Spleen (tissue), 7 donors: ENCODE results near the gene CDC20.

ENCODE experiments used
- POLR2A ChIP-seq, 3 donors: fragments of 450-650 bp; IDR thresholded peaks; one replicate each; pipeline ENCODE4 v1.5.1; 2017; ENCODE audit warnings: antibody characterized with exemption in 3 of 3, mild to moderate bottlenecking in 1 of 3
- POLR2AphosphoS5 ChIP-seq, 3 donors: sonication (generic); formaldehyde crosslinking; IDR thresholded peaks; one replicate each; pipeline ENCODE4 v1.5.1; 2017; ENCODE audit warnings: antibody characterized with exemption in 3 of 3
- TF ChIP-seq, protein P1 (sequence below), 11 experiments: fragments of 200-600 bp in 7 of 11; fragments of 450-650 bp in 4 of 11; sonication (generic) in 4 of 11; IDR thresholded peaks in 8 of 11; conservative IDR thresholded peaks in 3 of 11; 1 replicate in 7 of 11; 2 replicates in 4 of 11; pipeline versions ENCODE4 v1.4.0 to v1.8.0; 2016 to 2021; ENCODE audit warnings: antibody characterized with exemption in 11 of 11, inconsistent platforms in 4 of 11, mild to moderate bottlenecking in 1 of 11
- donor health status: DM: no; HTN: no; CAD: no; lungs with moderate emphysema.
- donor health status: DM: no; HTN: no; CAD: no.
- donor health status: DM: no; HTN: no; CAD: no.

DNA sequence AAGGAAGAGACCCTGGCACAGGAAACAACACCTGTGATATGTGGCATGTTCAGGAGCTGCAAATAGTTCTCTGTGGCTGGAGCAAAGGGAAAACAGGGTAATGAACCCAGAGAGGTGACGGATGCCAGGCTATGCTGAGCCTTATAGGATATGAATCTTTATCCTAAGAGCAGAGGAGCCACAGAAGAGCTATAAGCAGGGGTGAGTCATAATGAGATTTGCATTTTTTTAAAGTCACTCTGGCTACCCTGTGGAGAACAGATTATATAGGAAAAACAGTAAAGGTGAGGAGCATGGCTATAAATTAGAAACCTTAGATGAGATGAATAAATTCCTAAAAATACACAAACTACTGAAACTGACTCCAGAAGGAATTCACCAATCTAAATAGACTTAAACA, 34.0 kb upstream of the CDC20 start:
- TF ChIP-seq, protein P1, sequence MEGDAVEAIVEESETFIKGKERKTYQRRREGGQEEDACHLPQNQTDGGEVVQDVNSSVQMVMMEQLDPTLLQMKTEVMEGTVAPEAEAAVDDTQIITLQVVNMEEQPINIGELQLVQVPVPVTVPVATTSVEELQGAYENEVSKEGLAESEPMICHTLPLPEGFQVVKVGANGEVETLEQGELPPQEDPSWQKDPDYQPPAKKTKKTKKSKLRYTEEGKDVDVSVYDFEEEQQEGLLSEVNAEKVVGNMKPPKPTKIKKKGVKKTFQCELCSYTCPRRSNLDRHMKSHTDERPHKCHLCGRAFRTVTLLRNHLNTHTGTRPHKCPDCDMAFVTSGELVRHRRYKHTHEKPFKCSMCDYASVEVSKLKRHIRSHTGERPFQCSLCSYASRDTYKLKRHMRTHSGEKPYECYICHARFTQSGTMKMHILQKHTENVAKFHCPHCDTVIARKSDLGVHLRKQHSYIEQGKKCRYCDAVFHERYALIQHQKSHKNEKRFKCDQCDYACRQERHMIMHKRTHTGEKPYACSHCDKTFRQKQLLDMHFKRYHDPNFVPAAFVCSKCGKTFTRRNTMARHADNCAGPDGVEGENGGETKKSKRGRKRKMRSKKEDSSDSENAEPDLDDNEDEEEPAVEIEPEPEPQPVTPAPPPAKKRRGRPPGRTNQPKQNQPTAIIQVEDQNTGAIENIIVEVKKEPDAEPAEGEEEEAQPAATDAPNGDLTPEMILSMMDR (IDR thresholded peaks at IDR 0.05 in 8 of 11, conservative IDR thresholded peaks at IDR 0.05 in 3 of 11) = no peak
- no peak for TF ChIP-seq POLR2A (IDR thresholded peaks at IDR 0.05)
- no peak for TF ChIP-seq POLR2AphosphoS5 (IDR thresholded peaks at IDR 0.05)
